GM19035 (cell line): ENCODE data around the gene PHLDB2.
A peak's percentile ranks its signal among the peaks of the same experiment; 100 is the strongest.

Experiments used
- ATAC-seq: cut with Tn5 transposase; IDR thresholded peaks from one replicate; pipeline ENCODE4 v1.9.1; 2021; ENCODE audit not compliant: unreplicated experiment

The PHLDB2 gene

GRCh38 chr3:111882194-111882593 is 23.1 kb downstream of the PHLDB2 start:
- no peak for ATAC-seq

DNA sequence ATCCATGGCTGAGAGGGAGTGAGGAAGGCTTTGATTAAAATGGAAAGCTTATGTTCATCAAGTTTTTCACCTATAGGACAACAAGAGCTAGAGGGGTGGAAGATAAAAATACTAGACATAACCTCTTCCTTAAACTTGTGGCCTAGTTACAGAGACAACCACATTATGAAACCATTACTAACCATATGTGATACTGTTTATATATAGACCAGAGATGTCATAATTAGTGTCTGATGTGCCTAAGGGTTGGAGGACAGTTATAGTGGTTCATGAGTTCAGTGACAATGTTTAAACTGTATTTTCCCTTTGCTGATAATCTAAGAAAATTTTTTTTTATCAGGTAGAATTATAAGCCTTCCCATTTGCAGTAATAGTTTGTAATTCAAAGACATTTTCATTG is 23.7 kb downstream of the PHLDB2 start:
- ATAC-seq = peak; percentile 96

DNA sequence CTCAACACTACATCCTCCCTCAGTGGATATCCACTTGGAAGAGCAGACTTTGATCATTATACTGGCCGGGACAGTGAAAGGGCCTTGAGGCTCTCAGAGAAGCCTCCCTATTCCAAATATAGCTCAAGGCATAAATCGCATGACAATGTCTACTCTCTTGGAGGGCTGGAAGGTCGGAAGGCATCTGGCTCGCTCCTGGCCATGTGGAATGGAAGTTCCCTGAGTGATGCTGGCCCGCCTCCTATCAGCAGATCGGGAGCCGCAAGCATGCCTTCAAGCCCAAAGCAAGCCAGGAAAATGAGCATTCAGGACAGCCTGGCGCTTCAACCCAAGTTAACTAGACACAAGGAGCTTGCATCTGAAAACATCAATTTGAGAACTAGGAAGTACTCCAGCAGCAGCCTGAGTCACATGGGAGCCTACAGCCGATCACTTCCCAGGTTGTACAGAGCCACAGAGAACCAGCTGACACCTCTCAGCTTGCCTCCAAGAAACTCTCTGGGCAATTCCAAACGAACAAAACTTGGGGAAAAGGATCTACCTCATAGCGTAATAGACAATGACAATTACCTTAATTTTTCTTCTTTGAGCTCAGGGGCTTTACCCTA is 25.4 kb downstream of the PHLDB2 start:
- ATAC-seq = no peak

GRCh38 chr3:111885578-111885977 is 26.5 kb downstream of the PHLDB2 start:
- no peak for ATAC-seq

DNA sequence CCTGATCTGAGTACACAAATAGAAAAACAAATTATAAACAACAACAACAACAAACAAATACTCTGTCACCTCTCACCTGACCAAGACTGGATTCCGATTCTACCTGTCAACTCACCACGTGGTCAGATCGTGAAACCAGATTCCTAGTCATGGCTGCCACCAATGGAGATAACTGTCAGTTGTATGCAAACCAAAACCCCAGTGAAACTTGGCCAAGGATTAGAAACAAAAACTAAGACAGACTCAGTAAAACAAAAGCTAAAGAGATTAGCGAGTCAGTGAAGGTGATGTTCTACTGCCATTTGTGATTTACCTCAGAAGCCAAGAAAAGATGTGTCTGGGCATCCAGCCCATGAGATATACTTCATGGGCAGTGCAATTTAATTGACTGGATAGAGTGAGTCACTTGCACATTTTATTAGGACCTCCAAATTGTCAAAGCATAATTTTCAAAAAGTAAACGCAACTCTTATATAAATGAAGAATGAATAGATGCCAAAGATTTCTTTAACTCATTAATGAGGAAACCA is 31.1 kb downstream of the PHLDB2 start:
- no peak for ATAC-seq

- no peak for ATAC-seq
Observed at GRCh38 chr3:111892070-111892469, 33.0 kb downstream of the PHLDB2 start.

GRCh38 chr3:111895071-111895470 is 36.0 kb downstream of the PHLDB2 start:
- no peak for ATAC-seq

DNA sequence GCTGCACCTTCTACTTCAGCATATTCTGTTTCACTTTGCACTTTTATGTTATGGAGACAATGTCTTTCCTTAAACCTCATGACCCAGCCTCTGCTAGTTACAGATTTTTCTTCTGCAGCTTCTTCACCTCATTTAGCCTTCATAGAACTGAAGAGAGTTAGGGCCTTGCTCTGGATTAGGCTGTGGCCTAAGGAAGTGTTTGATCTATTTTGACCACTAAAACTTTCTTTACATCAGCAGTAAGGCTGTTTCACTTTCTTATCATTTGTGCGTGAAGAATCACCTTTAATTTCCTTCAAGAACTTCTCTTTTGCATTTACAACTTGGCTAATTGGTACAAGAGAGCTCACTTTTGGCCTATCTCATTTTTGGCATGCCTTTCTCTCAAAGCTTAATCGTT is 40.9 kb downstream of the PHLDB2 start:
- ATAC-seq = no peak

GRCh38 chr3:111901637-111902036 is 42.6 kb downstream of the PHLDB2 start:
- ATAC-seq = no peak

DNA sequence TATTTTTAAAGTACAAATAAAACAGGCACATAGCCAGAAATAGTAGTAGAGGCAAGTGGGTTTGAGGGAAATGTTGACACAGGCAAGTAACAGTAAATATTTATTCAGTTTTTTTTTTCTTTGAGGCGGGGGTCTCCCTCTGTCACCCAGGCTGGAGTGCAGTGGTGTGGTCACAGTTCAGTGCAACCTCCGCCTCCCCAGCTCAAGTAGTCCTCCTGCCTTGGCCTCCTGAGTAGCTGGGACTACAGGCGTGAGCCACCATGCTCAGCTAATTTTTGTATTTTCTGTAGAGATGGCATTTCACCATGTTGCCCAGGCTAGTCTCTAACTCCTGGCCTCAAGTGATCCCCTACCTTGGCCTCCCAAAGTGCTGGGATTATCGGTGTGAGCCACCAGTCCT is 43.5 kb downstream of the PHLDB2 start:
- no peak for ATAC-seq

DNA sequence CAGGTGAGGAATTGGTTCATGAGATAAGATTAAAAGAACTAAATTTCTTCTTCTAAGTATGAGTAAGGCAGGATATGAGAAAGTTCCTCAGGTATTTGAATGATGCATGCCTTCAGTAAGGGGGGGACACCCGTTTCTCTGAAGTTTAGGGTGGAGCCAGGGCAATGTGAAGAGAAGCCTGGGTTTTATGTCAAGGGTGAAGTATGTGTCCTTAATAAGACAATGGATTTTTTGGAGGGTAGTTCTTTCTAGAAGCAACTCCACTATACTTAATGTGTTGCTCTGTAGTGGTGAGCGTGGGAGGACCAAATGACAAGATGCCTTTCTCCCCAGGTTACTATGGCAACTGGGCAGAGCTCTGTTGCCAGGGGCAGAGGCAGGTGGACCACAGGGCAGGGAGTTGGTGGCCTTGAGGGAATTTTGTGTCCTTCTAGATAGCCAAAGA is 44.0 kb downstream of the PHLDB2 start:
- ATAC-seq = no peak

GRCh38 chr3:111904376-111905241 is 45.5 kb downstream of the PHLDB2 start:
- no peak for ATAC-seq

DNA sequence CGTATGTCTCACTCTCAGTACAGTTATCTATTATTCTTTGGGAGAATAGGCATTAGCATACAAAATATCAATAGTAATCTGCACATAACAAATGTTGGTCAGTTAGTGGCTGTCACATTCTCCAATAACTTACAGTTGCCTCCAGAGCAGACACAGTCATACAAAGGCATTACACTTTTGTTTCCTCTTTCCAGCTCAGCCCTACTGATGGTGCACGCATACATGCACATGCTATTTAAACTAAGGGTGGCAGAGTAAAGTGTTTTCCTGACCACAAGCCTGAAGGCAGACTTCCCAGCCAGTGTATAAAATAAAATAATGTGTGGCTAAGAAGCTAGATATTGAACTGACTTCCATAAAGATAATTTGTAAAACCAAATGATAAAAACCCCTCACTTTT is 47.6 kb downstream of the PHLDB2 start:
- ATAC-seq = no peak

DNA sequence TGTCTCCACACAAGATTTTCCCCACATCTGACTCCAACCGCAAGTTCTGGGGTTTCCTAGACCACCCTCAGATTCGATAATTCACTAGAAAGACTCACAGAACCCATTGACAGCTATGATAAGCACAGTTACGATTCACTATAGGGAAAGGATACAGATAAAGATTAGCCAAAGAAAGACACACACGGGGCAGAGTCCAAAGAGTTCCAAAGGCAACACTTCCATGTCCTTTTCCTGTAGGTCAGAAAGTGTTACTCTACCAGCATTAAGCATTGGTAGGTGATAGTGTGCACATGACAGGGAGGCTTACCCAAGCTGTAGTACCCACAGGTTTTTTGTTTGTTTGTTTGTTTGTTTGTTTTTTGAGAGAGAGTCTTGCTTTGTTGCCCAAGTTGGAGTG is 48.1 kb downstream of the PHLDB2 start:
- ATAC-seq = no peak

- no peak for ATAC-seq
Observed at GRCh38 chr3:111910806-111911205, 51.7 kb downstream of the PHLDB2 start.

- ATAC-seq = no peak
Observed at GRCh38 chr3:111911446-111911845, 52.4 kb downstream of the PHLDB2 start.

- ATAC-seq = no peak
Observed at GRCh38 chr3:111913163-111913763, 54.2 kb downstream of the PHLDB2 start.

GRCh38 chr3:111915905-111916304 is 56.8 kb downstream of the PHLDB2 start:
- no peak for ATAC-seq

GRCh38 chr3:111917300-111917699 is 58.2 kb downstream of the PHLDB2 start:
- no peak for ATAC-seq

- no peak for ATAC-seq
Observed at GRCh38 chr3:111919370-111920065, 60.5 kb downstream of the PHLDB2 start.

- no peak for ATAC-seq
Observed at GRCh38 chr3:111921181-111921580, 62.1 kb downstream of the PHLDB2 start.
